H1 (cell line): ENCODE data around the gene LCN10. TPM values are rescaled to one million over a fixed set of nuclear protein-coding genes. Genes with fewer than 3 reads are reported as not detected.

Experiments used
- CTCF ChIP-seq, 3 experiments: IDR thresholded peaks; 1 replicate in 2 of 3; 2 replicates in 1 of 3; pipeline versions ENCODE4 v1.5.1 to v1.6.1; 2011; ENCODE audit warnings: low read length in 3 of 3, mild to moderate bottlenecking in 3 of 3, inconsistent platforms in 2 of 3, low read depth in 1 of 3, moderate library complexity in 1 of 3; ENCODE audit not compliant: insufficient read depth in 1 of 3; ENCODE audit errors: control extremely low read depth in 1 of 3
- HDAC2 ChIP-seq, 2 experiments: fragments of 300-600 bp in 1 of 2; sonication (generic) in 1 of 2; IDR thresholded peaks; 2 replicates each; pipeline ENCODE4 v1.6.1; 2011 to 2012; ENCODE audit warnings: low read depth in 2 of 2, low read length in 2 of 2, mild to moderate bottlenecking in 2 of 2, moderate library complexity in 2 of 2, borderline replicate concordance in 1 of 2, inconsistent platforms in 1 of 2
- PHF8 ChIP-seq: fragments of 200-600 bp; sonication (generic); conservative IDR thresholded peaks from 2 replicates; pipeline ENCODE4 v1.7.1; 2012; ENCODE audit warnings: low read depth, mild to moderate bottlenecking, inconsistent platforms, low read length, moderate library complexity
- SP4 ChIP-seq: IDR thresholded peaks from 2 replicates; pipeline ENCODE4 v1.6.1; 2012; ENCODE audit warnings: low read length, inconsistent platforms
- YY1 ChIP-seq: IDR thresholded peaks from 2 replicates; pipeline ENCODE4 v1.6.1; 2011; ENCODE audit warnings: low read depth, mild to moderate bottlenecking, low read length
- polyA plus RNA-seq, 7 experiments: library from polyadenylated mRNA; depleted of rRNA in 3 of 7; stranded (reverse) in 5 of 7; unstranded in 2 of 7; fragments of >200 nt in 5 of 7; fragments of 200-250 nt in 2 of 7; gene quantifications; 1 replicate in 5 of 7; 2 replicates in 1 of 7; 4 replicates in 1 of 7; pipeline versions ENCODE4 v1.2.1 to v1.2.3, GENCODE V29; 2011 to 2013; ENCODE audit warnings: missing spikeins in 2 of 7, mixed read lengths in 2 of 7
- total RNA-seq: library from RNA; stranded (reverse); fragmentation: NEBNext Ultra II Directional; extraction: Animal tissue kit (Norgen Biotek cat#: 25700); gene quantifications from 2 replicates; pipeline ENCODE4 v1.2.1, GENCODE V29; 2021

Gene LCN10
- total and polyA plus RNA-seq, 2 of the 8 experiments (the other 6 are each of a cell fraction or from before 2014, with no cell fraction given): 2.6 to 2.8 TPM

DNA sequence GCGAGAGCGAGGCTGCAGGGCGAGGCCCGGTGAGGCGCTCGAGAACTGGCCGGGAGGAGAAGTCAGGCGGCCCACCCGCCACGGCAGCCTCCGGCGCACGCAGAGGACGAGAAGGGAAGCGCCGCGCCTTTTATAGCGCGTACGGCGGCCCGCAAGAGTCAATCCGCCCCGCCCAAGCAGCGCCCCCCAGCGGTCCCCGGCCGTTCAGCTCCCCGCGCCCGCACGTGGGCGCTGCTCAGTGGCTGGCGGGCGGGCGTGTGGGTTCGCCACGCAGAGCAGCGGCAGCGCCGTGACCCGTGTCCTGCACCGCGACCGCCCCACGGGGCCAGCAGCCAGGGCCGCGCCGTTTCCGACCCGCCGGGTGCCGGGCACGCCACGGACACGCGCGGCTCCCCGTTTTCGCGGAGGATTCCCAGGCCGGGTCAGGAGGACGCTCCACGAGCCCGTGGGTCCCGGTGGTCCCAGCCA is 14.6 kb downstream of the LCN10 start (continued):
- TF ChIP-seq HDAC2 (IDR thresholded peaks at IDR 0.05; ENCODE audit: borderline replicate concordance in 1 of 2, low read depth in 2 of 2, low read length in 2 of 2): peak in 1 of 2 experiments; percentile 77; a peak in 1 of 4 replicates
- peak in 2 of 3 experiments; percentile 79 to 96; a peak in 3 of 4 replicates for TF ChIP-seq CTCF (IDR thresholded peaks at IDR 0.05; ENCODE audit: control extremely low read depth in 1 of 3, insufficient read depth in 1 of 3, low read depth in 1 of 3, low read length in 3 of 3)
- 0 out of 2 replicates have a peak, but pooled peaks have one; percentile 19 for TF ChIP-seq YY1
- no peak; the same call in 1 of the 2 replicates for TF ChIP-seq SP4
- peak; percentile 97 for TF ChIP-seq PHF8
- TF ChIP-seq, all 59 proteins: peak for 26
